ENCODE data around the gene EFHD2. TPM values are rescaled to one million over a fixed set of nuclear protein-coding genes. Genes with fewer than 3 reads are reported as not detected.
A peak's percentile ranks its signal among the peaks of the same experiment; 100 is the strongest.

The EFHD2 gene
- total RNA-seq, 4 donors from 2014 or later = 30.3 to 57.4 (median 55.2) TPM

GRCh38 chr1:15412175-15412800, 2.6 kb downstream of the EFHD2 start:
- intact Hi-C loops (cut with DNase I) = no loop called here
- 73% methylated on average over 15 of the region's 16 CpGs for WGBS
- Histone ChIP-seq H3K36me3 (peaks cover 0 to 10% (median 0%) of the 10 kb centered on the region in 4 donors), H3K4me3 (peak overlapping the region; percentile 78 to 99 (median 96)), H3K27me3 (no peaks in the 10 kb centered on the region), H3K4me1 (peaks cover 68 to 87% (median 79%) of the 10 kb centered on the region in 4 donors), H3K9me3 (no peaks in the 10 kb centered on the region), H3K27ac (replicated peaks in 1 of 4) (peak overlapping the region; percentile 44 to 87 (median 84))
- TF ChIP-seq CTCF (IDR thresholded peaks at IDR 0.05) (no peak), POLR2AphosphoS5 (IDR thresholded peaks at IDR 0.05) (no peak), EP300 (IDR thresholded peaks at IDR 0.05) (no peak), POLR2A (IDR thresholded peaks at IDR 0.05; ENCODE audit: low read depth) (no peak)
- DNase-seq (ENCODE audit: extremely low spot score) = no peak

- intact Hi-C loops (cut with DNase I) = no loop called here
- TF ChIP-seq EP300 (IDR thresholded peaks at IDR 0.05) = no peak
- no peak for TF ChIP-seq CTCF (IDR thresholded peaks at IDR 0.05)
- no peak for TF ChIP-seq POLR2A (IDR thresholded peaks at IDR 0.05; ENCODE audit: low read depth)
- no peak for TF ChIP-seq POLR2AphosphoS5 (IDR thresholded peaks at IDR 0.05)
- H3K9me3 ChIP-seq = no peaks in the 10 kb centered on the region
- H3K4me3 ChIP-seq = peak overlapping the region in 1 of 4 donors; percentile 99
- no peaks in the 10 kb centered on the region for H3K27me3 ChIP-seq
- WGBS = 83% methylated on average over 6 of the region's 11 CpGs
- DNase-seq (ENCODE audit: extremely low spot score) = no peak
- peaks cover 0 to 10% (median 0%) of the 10 kb centered on the region in 4 donors for H3K36me3 ChIP-seq
- peaks cover 68 to 87% (median 78%) of the 10 kb centered on the region in 4 donors for H3K4me1 ChIP-seq
- peak overlapping the region; percentile 44 to 87 (median 84) for H3K27ac ChIP-seq (replicated peaks in 1 of 4)
Measured at GRCh38 chr1:15412843-15413242, 3.2 kb downstream of the EFHD2 start.

GRCh38 chr1:15413563-15414444, 4.1 kb downstream of the EFHD2 start:
- intact Hi-C loops (cut with DNase I) = no loop called here
- Histone ChIP-seq H3K36me3 (peaks cover 0 to 10% (median 0%) of the 10 kb centered on the region in 4 donors), H3K9me3 (no peaks in the 10 kb centered on the region), H3K4me1 (peaks cover 69 to 89% (median 77%) of the 10 kb centered on the region in 4 donors), H3K4me3 (no peak overlapping the region), H3K27me3 (no peaks in the 10 kb centered on the region), H3K27ac (replicated peaks in 1 of 4) (peak overlapping the region in 2 of 4 donors; percentile 83 to 86)
- 93% methylated on average over 19 of the region's 20 CpGs for WGBS
- TF ChIP-seq EP300 (IDR thresholded peaks at IDR 0.05) (no peak), POLR2AphosphoS5 (IDR thresholded peaks at IDR 0.05) (no peak), CTCF (IDR thresholded peaks at IDR 0.05) (no peak), POLR2A (IDR thresholded peaks at IDR 0.05; ENCODE audit: low read depth) (no peak)
- no peak for DNase-seq (ENCODE audit: extremely low spot score)

- Histone ChIP-seq H3K36me3 (peaks cover 0 to 10% (median 0%) of the 10 kb centered on the region in 4 donors), H3K4me3 (no peak overlapping the region), H3K9me3 (no peaks in the 10 kb centered on the region), H3K27me3 (no peaks in the 10 kb centered on the region), H3K4me1 (peaks cover 72 to 89% (median 77%) of the 10 kb centered on the region in 4 donors), H3K27ac (replicated peaks in 1 of 4) (peak overlapping the region in 1 of 4 donors; percentile 77)
- TF ChIP-seq EP300 (IDR thresholded peaks at IDR 0.05) = no peak
- no peak for TF ChIP-seq POLR2A (IDR thresholded peaks at IDR 0.05; ENCODE audit: low read depth)
- no peak for TF ChIP-seq CTCF (IDR thresholded peaks at IDR 0.05)
- no peak for TF ChIP-seq POLR2AphosphoS5 (IDR thresholded peaks at IDR 0.05)
- 93% methylated on average over 3 of the region's 10 CpGs for WGBS
- DNase-seq (ENCODE audit: extremely low spot score) = no peak
- intact Hi-C loops (cut with DNase I) = no loop called here
Measured at GRCh38 chr1:15414445-15414983, 4.8 kb downstream of the EFHD2 start.

All from esophagus muscularis mucosa (tissue), 4 donors.